Nephron (organoid): ENCODE results near the gene PJA1.
A peak's percentile ranks its signal among the peaks of the same experiment; 100 is the strongest.

Source experiments
- H3K27ac Mint-ChIP-seq, 3 experiments: 2 replicates each; pipeline ENCODE4 v1.8.0; 2020; ENCODE audit warnings: mixed read lengths in 3 of 3, mild to moderate bottlenecking in 2 of 3, moderate library complexity in 1 of 3
- H3K27me3 Mint-ChIP-seq: 2 replicates; pipeline ENCODE4 v1.8.0; 2021; ENCODE audit warnings: low read depth, mild to moderate bottlenecking, moderate library complexity, mixed read lengths
- H3K36me3 Mint-ChIP-seq: 2 replicates; pipeline ENCODE4 v1.8.0; 2020; ENCODE audit warnings: low read depth, mixed read lengths
- H3K4me1 Mint-ChIP-seq: 2 replicates; pipeline ENCODE4 v1.8.0; 2020; ENCODE audit warnings: mixed read lengths
- H3K4me3 Mint-ChIP-seq, 3 experiments: 2 replicates each; pipeline ENCODE4 v1.8.0; 2020; ENCODE audit warnings: mild to moderate bottlenecking in 3 of 3, mixed read lengths in 3 of 3, moderate library complexity in 2 of 3
- H3K9me3 Mint-ChIP-seq: 2 replicates; pipeline ENCODE4 v1.8.0; 2020; ENCODE audit warnings: mixed read lengths
- TF ChIP-seq, protein P1 (sequence below), 3 experiments: fragments of 200-600 bp; sonication (generic); IDR thresholded peaks; one replicate each; pipeline ENCODE4 v1.5.0; 2021; ENCODE audit warnings: antibody characterized with exemption in 3 of 3; ENCODE audit not compliant: unreplicated experiment in 3 of 3

Gene PJA1

DNA sequence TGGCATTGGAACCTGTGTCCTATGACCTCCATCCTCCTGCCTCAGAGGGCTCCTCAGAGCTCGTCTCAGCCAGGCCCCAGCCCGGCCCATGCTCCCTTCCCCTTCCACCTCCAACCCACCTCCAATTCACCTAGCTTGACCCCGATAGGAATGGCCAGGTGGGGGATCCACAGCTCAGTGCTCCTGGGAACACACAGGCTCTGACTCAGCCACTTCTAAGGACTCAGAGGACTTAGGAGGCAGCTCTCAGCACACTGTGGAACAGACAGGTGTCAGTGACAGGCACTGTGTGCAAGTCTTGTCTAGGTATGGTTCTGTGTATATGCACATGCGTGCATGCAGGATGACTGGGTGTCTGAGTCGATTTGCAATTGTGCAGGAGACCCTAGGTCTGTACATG is 44.8 kb downstream of the PJA1 start:
- Mint-ChIP-seq H3K27me3 (peaks cover 3% of the 10 kb centered on the region), H3K9me3 (peaks cover 3% of the 10 kb centered on the region)

DNA sequence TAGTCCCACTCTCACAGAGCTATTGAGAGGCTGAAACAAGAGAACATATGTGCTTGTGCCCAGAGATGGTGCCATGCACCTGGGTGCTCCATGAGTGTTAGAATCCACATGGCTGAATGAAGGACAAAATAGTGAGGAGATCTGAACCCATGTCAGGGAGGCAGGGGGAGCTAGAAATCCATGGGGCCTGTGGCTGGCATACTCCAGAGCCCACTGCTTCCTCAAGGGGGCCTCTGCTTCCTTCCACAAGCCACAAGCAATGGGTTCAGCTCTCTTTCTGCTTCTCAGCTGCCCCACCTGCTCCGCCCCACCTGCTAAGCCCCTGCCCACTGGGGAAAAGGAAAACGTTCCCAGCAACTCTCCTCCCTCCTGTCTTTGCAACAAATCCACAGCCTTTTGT is 46.1 kb downstream of the PJA1 start:
- peaks cover 3% of the 10 kb centered on the region for H3K9me3 Mint-ChIP-seq
- TF ChIP-seq, protein P1, sequence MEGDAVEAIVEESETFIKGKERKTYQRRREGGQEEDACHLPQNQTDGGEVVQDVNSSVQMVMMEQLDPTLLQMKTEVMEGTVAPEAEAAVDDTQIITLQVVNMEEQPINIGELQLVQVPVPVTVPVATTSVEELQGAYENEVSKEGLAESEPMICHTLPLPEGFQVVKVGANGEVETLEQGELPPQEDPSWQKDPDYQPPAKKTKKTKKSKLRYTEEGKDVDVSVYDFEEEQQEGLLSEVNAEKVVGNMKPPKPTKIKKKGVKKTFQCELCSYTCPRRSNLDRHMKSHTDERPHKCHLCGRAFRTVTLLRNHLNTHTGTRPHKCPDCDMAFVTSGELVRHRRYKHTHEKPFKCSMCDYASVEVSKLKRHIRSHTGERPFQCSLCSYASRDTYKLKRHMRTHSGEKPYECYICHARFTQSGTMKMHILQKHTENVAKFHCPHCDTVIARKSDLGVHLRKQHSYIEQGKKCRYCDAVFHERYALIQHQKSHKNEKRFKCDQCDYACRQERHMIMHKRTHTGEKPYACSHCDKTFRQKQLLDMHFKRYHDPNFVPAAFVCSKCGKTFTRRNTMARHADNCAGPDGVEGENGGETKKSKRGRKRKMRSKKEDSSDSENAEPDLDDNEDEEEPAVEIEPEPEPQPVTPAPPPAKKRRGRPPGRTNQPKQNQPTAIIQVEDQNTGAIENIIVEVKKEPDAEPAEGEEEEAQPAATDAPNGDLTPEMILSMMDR (IDR thresholded peaks at IDR 0.05; ENCODE audit: unreplicated experiment in 3 of 3): no peak
- peaks cover 10% of the 10 kb centered on the region for H3K4me1 Mint-ChIP-seq
- peaks cover 3% of the 10 kb centered on the region for H3K27me3 Mint-ChIP-seq
- no peak overlapping the region for H3K27ac Mint-ChIP-seq
- H3K36me3 Mint-ChIP-seq: no peaks in the 10 kb centered on the region
- no peak overlapping the region for H3K4me3 Mint-ChIP-seq

More for the DNA sequence above, 44.8 kb downstream of the PJA1 start:
- TF ChIP-seq, protein P1 (IDR thresholded peaks at IDR 0.05; ENCODE audit: unreplicated experiment in 3 of 3): no peak
- Mint-ChIP-seq H3K36me3 (no peaks in the 10 kb centered on the region), H3K27ac (no peak overlapping the region), H3K4me3 (no peak overlapping the region), H3K4me1 (peaks cover 10% of the 10 kb centered on the region)

DNA sequence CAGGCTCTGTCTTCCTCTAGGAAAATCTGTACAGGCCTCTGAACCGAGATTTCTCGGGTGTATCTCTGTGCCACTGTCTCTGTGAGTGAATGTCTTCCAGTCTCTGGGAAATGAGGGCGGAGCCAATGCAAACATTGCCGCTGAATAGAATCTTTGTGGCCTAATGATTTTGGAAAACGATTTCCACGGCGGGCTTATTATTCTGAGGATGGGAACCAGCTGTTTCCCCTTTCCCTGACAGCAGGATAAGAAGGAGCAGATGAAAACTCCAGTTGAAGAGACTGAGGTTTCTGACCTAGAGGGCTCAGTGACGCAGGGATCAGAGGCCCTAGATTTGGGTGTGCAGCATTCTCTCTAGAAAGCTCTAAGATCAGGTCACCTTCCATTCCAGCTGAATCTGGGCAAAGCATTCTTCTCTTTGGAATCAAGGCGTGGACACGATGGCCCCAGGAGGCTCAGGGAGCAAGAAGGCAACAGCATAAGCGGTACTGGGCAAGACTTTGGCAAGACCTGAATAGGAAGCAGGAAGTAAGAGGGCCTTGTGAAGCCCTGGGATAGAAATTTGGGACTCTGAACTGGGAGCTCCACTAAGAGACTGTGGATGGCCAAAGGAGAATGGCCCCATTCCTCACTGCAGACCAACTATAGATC is 47.3 kb downstream of the PJA1 start:
- no peak overlapping the region for H3K4me3 Mint-ChIP-seq
- peak overlapping the region; percentile 86 to 97 (median 88) for H3K27ac Mint-ChIP-seq
- TF ChIP-seq, protein P1 (IDR thresholded peaks at IDR 0.05; ENCODE audit: unreplicated experiment in 3 of 3): no peak
- H3K9me3 Mint-ChIP-seq: peaks cover 3% of the 10 kb centered on the region
- no peaks in the 10 kb centered on the region for H3K36me3 Mint-ChIP-seq
- peaks cover 10% of the 10 kb centered on the region for H3K4me1 Mint-ChIP-seq
- peaks cover 3% of the 10 kb centered on the region for H3K27me3 Mint-ChIP-seq

DNA sequence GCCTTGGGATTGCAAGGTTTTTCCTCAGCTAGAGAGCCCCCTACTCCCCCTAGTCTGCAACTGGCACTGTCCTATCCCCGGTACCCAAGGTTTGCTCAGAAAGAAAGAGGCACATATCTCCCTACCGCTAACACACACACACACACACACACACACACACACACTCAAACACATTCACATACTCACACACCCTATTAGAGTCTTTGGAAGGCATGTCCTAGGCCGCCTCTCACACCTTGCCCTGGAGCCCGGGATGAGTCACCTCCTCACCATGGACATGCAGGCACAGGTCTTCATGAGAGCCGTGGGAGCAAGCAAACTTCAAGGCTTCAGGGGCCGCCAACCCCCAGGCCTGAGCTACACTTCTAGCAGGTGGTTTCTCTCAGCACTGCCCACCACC is 49.2 kb downstream of the PJA1 start:
- Mint-ChIP-seq H3K9me3 (peaks cover 3% of the 10 kb centered on the region), H3K4me1 (peaks cover 15% of the 10 kb centered on the region), H3K4me3 (no peak overlapping the region), H3K36me3 (no peaks in the 10 kb centered on the region), H3K27me3 (peaks cover 4% of the 10 kb centered on the region), H3K27ac (peak overlapping the region in 1 of 3 experiments; percentile 27)
- TF ChIP-seq, protein P1 (IDR thresholded peaks at IDR 0.05; ENCODE audit: unreplicated experiment in 3 of 3): no peak

DNA sequence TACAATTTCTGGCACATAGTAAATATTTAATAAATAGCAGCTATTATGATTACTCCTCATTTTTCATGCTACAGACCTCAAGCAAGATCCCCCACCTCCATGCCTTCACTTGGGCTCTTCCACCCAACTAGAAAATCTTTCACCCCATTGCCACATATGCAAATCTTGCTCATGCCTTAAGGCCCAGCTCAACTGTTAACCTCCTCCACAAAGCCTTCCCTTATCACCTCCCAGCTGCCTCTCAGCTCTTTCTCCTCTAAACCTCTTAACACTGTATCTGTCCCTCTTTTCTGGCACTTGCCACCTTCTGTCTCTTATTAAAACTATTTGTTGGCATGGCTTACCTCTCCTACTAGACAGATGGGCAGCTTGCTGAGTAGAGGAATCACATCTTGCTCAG is 51.5 kb downstream of the PJA1 start:
- TF ChIP-seq, protein P1 (IDR thresholded peaks at IDR 0.05; ENCODE audit: unreplicated experiment in 3 of 3): no peak
- H3K27ac Mint-ChIP-seq: peak overlapping the region in 2 of 3 experiments; percentile 6 to 17
- H3K9me3 Mint-ChIP-seq: peaks cover 3% of the 10 kb centered on the region
- H3K4me1 Mint-ChIP-seq: peaks cover 32% of the 10 kb centered on the region
- no peak overlapping the region for H3K4me3 Mint-ChIP-seq
- peaks cover 3% of the 10 kb centered on the region for H3K27me3 Mint-ChIP-seq
- no peaks in the 10 kb centered on the region for H3K36me3 Mint-ChIP-seq
